Measurements from ENCODE around the gene CRLF1.
"Not testable (repeated sequence)": the region's sequence is repeated elsewhere in the genome, so short reads cannot be mapped to it uniquely, and the experiment has no call there.

Gene CRLF1

GRCh38 chr19:18608805-18609716 is 2.5 kb upstream of the CRLF1 start:
- DNase-seq (ENCODE audit: low read depth in 2 of 2), result no peak

DNA sequence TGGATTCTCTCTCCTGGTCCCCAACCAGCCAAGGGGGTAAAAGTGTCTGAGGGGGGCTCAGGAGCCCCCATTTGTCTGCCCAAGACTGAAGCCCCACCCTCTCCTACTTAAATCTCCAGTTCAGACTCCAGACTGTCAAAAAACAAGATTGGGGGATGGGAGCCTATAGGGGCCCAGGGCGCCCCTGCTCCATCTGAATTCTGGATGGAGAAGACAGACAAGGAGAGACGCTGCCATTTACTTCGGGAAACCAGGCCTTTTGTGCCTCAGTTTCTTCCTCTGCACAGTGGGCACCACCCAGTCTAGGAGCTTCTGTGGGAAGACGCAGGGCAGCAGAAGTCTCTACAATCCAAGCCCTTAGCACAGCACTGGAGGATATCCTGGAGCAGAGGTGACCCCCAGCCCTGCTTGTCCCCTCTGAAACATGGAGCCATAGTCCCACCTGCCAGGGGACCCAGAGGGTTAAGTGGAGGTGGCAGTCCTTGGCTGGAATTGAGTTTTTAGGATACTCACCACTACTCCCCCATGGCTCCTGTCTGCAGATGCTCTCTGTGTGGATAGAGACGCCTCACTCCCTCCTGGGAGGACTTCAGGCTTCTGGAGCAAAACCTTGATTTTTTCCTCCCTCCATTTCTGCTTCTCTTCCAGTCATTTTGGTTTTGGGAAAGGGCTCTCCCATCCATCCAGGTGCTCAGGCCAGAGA is 1.7 kb upstream of the CRLF1 start:
- no peak for DNase-seq (ENCODE audit: low read depth in 2 of 2)

GRCh38 chr19:18607226-18608101 is 865 bp upstream of the CRLF1 start:
- no peak for DNase-seq (ENCODE audit: low read depth in 2 of 2)

DNA sequence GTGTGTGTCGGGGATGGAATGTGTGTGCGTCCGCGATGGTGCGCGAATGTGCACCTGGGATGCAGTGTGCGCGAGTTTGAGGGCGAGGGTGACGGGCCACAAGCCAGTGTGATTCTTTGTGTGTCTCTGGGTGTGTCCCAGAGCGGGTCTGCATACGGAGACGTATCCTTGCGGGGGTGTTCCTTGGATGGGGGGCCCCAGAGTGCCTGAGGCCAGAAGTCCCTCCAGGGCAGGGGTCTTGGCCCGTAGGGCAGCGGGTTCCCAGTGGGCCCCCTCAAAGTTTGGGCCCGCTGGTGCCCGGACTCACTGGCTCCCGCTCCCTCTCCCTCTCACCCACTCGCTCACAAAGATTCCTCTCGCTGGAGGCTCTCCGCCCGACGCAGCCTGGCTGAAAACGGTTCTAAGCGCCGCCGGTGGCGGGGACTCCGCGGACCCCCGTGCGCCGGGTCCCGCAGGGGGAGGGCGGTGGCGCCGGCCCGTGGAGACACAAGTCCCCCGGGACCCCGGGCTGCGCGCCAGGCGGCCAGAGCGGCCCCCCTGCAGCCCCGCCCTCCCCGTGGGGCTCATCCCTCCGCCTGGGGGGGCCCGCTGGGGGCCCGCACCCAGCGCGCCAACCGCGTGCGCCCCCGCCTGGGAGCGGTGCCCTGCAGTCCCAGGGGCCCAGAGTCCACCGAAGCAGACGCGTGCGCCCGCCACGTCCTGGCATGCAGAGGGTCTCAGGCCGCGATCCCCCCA is 886 bp downstream of the CRLF1 start:
- DNase-seq (ENCODE audit: low read depth in 2 of 2), result no peak

DNA sequence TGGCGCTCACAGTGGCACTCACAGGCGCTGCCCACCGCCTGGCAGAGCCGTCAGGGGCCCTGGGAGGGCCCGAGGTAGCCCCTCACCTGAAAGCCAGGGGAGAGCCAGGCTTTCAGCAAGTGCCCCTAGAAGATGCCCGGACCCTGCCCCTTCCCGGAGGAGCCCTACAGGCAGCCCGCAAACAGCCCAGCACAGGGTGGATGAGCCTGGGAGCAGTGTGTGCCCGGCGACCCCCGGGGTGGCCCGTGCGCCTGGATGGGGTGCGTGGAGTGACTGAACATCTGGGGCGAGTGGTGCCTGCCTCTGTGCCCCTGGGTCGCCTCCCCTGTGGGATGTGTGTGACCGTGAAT is 1.4 kb downstream of the CRLF1 start:
- no peak for DNase-seq (ENCODE audit: low read depth in 2 of 2)

DNA sequence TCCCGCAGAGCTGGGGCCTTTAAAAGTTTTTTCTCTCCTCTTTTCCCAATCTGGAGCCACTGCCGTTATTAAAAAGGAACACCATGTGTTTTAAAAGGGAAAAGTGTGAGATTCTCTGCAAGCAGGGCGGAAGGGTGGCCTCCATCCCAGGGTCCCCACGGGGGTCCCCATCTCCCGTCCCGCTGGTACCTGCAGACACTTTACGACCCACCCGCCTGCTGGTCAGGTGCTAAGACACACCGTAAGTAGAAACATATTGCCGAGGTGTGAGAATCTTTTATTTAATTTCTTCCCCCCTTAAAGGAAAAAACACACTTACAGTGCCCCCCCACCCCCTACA is 1.8 kb downstream of the CRLF1 start:
- no peak for DNase-seq (ENCODE audit: low read depth in 2 of 2)

GRCh38 chr19:18603958-18604819 is 2.4 kb downstream of the CRLF1 start:
- no peak for DNase-seq (ENCODE audit: low read depth in 2 of 2)

GRCh38 chr19:18603255-18603957 is 3.2 kb downstream of the CRLF1 start:
- DNase-seq (ENCODE audit: low read depth in 2 of 2), result no peak

GRCh38 chr19:18601875-18602274 is 4.7 kb downstream of the CRLF1 start:
- DNase-seq (ENCODE audit: low read depth in 2 of 2), result no peak

DNA sequence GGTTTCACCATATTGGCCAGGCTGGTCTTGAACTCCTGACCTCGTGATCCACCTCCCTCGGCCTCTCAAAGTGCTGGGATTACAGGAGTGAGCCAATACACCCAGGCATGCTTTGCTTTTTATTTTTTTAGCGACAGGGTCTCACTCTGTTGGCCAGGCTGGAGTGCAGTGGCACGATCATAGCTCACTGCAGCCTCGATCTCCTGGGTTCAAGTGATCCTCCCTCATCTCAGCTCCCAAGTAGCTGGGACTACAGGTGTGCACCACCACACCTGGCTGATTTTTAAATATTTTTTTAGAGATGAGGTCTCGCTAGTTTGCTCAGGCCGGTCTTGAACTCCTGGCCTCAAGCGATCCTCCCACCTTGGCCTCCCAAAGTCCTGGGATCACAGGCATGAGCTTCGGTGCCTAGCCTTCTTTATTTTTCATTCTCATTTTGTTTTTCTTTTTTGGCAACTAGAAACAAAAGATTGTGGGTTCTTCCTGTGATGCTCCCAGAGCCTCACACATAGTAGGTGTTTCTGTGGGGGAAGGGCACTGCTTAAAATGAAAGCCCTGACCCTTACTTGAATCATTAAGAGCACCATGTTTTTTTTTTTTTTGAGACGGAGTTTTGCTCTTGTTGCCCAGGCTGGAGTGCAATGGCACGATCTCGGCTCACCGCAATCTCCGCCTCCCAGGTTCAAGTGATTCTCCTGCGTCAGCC is 5.8 kb downstream of the CRLF1 start:
- DNase-seq (ENCODE audit: low read depth in 2 of 2), result not testable (repeated sequence)

GRCh38 chr19:18599485-18599884 is 7.1 kb downstream of the CRLF1 start:
- no peak for DNase-seq (ENCODE audit: low read depth in 2 of 2)

DNA sequence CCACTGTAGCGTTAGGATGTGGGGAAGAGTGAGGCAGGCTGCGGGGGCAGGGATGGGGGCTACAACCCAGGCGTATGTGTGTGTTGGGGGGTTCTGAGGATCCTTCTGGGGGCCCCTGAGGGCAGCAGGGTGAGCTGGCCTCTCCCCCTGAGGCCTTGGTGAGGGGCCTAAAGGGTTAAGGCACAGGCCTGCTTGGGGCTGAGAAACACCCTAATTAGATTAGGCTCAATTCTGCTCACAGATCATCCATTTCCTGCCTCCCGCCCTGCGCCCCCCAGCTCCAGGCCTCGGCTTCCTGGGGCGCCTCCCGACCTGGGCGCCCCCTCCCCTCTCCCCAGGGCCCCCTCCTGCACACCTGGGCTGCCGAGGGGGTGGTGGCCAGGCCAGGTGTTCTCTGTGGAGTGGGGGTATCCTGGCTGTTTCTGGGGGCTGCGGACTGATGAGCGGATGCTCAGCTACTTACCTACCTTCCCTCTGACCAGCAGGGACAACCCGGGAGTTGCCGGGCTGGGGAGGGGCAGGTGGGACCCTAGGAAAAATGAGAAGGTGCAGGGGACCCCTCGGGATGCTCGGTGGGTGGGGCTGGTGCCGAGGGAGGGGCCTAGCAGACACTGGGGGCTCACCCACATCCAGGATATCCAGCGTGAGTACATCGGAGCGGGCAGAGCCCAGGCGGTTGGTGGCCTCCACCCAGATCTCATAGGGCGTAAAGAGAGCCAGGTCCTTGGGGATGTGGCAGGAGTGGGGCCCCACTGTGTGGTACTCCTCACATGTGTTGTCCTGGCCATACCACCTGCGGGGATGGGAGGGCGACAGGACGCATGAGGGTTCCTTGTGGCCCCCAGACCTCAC is 8.6 kb downstream of the CRLF1 start:
- no peak for DNase-seq (ENCODE audit: low read depth in 2 of 2)

- DNase-seq (ENCODE audit: low read depth in 2 of 2), result no peak
These were observed 9.8 kb downstream of the CRLF1 start for GRCh38 chr19:18596752-18597157.

- DNase-seq (ENCODE audit: low read depth in 2 of 2), result no peak
These were observed 11.1 kb downstream of the CRLF1 start for GRCh38 chr19:18595475-18595874.

DNA sequence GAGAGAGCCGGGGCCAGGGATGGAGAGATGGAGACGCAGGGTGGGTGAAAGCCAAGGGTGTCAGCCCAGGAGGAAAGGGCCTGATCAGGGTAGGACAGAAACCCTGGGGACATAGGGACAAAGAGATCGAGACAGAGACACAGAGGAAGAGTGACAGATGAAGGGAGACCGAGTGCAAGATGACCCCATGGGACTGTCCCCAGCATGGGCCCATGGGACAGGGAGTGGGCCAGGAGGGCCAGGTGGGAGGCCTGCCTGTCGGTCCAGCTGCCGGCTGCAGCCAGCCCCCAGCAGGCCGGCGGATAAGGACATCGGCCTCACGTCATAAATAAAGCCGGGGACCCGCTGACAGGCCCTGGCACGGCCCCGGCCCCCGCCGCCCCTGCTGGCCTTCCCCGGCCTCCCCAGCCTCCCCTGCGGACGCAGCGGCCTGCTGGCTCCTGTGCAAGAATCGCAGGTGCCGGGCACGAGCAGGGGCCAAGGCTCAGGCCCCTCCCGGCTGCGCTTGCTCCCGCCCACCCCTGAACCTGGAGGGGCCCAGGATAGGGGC is 11.7 kb downstream of the CRLF1 start:
- DNase-seq (ENCODE audit: low read depth in 2 of 2), result no peak

DNA sequence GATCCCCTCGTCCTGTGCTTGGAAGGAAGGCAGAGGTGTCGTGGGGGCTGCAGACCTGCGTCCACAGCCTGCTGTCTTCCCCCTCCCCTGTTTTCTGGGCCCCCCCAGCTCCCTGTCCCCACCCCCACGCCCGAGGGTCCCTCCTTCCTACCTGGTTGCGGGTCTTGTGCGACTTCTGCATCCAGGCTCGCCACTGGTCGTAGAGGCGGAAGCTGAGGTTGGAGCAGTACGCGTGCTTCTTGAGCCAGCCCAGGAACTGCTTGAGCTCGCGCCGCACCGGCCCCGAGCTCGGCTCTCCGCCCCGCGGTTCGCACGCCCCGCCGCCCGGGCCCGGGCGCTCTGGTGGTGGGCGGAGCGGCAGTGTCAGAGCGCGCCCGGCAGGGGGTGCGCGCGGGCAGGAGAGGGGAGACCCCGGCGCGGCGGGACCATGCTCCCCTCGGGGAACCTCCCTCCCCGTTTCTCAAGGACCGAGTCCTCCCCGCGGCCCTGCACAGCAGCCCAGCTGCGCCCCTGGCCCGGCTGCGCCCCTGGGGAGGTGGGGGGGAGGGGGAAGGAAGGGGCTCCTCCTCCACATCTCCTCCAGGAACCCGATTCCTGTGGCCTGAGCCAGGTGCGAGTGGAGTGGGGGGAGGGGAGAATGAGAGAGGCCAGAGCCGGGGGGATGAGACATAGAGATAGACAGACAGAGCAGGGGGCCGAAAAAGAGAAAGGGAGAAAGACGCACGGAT is 12.3 kb downstream of the CRLF1 start:
- DNase-seq (ENCODE audit: low read depth in 2 of 2), result peak; percentile 68

DNA sequence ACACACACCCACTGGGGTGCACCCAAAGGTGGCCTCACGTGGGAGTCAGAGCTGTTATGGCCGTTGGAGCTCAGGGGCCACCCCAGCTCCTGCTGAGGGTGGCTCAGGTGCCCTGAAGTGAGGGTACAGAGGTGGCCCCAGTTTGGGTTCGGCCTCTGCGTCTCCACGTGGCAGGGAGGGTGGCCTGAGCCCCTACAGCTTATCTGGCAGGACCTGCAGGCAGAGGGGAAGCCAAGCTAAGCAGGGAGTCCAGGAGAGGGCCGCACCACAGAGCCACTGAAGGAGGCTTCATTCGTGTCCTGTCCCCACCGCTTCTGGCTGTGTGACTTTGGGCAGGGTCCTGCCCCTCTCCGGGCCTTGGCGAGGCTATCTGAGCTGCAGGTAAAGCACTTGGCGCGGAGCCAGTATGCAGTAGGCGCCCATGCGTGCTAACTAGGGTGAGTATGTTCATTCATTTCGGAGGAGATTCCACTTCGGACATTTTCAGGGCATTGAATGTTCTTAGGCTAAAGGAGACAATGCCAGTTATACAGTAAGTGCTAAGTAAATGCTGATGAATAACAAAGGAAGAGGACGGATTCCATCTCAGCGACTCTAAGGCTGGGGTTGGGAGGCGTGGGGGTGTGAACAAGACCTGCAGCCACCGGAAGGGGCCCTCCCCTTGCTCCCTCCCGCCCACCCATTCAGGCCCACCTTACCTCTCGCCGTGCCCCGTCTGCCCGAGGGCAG is 13.1 kb downstream of the CRLF1 start:
- DNase-seq (ENCODE audit: low read depth in 2 of 2), result no peak

All from activated CD4-positive, alpha-beta T cell treated with anti-CD3 and anti-CD28 coated beads for 24 hours (primary cell).